DND-41 (cell line): Measurements from ENCODE around the gene COL23A1.

Experiments used
- CTCF ChIP-seq: IDR thresholded peaks from 2 replicates; pipeline ENCODE4 v1.5.1; 2012; ENCODE audit warnings: borderline replicate concordance, low read length, moderate library complexity, mild to moderate bottlenecking; ENCODE audit not compliant: poor library complexity, severe bottlenecking; ENCODE audit errors: extremely low read depth
- EZH2 ChIP-seq: IDR thresholded peaks from 3 replicates; pipeline ENCODE4 v1.6.1; 2012; ENCODE audit warnings: borderline replicate concordance, low read depth, mild to moderate bottlenecking, moderate library complexity, low read length, inconsistent platforms; ENCODE audit not compliant: severe bottlenecking

- TF ChIP-seq CTCF (no peak), EZH2 (no peak)
These were observed 140.8 kb downstream of the COL23A1 start for GRCh38 chr5:178449163-178450070.
